Measurements from ENCODE around the gene SPRYD3. TPM values are rescaled to one million over a fixed set of nuclear protein-coding genes. Genes with fewer than 3 reads are reported as not detected.

The SPRYD3 gene
- total RNA-seq, 4 donors from 2014 or later: 10.1 to 27.0 (median 21.9) TPM

- in situ Hi-C loops (cut with MboI; ENCODE audit: low pct_ligation_motif_present in 1 of 4, low pct_unique_long_range_greater_than_20kb in 1 of 4, low sequenced_read_pairs in 3 of 4): no loop called here
- no peak overlapping the region for H3K4me3 ChIP-seq
- H3K27me3 ChIP-seq: no peaks in the 10 kb centered on the region
- DNase-seq: no peak
- no peaks in the 10 kb centered on the region for H3K9me3 ChIP-seq
- H3K36me3 ChIP-seq: peaks cover 0 to 17% (median 0%) of the 10 kb centered on the region in 4 donors
- no peak overlapping the region for H3K27ac ChIP-seq
- H3K4me1 ChIP-seq: peaks cover 13 to 44% (median 29%) of the 10 kb centered on the region in 4 donors
- WGBS, 2 donors (ENCODE audit: low coverage in 1 of 2): 87 to 99% methylated on average over 3 to 8 of the region's 8 CpGs
- no peak for TF ChIP-seq CTCF (IDR thresholded peaks at IDR 0.05)
- no peak for TF ChIP-seq POLR2AphosphoS5 (IDR thresholded peaks at IDR 0.05)
- TF ChIP-seq EP300 (IDR thresholded peaks at IDR 0.05; ENCODE audit: low read depth): no peak
- no peak for TF ChIP-seq POLR2A (IDR thresholded peaks at IDR 0.05)
- intact Hi-C loops (cut with DNase I; ENCODE audit: low total_unique reads): no loop called here
Measured at GRCh38 chr12:53077030-53077429, 2.2 kb downstream of the SPRYD3 start.

GRCh38 chr12:53076461-53076860 lies 2.7 kb downstream of the SPRYD3 start:
- intact Hi-C loops (cut with DNase I; ENCODE audit: low total_unique reads) (no loop called here), in situ Hi-C loops (cut with MboI; ENCODE audit: low pct_ligation_motif_present in 1 of 4, low pct_unique_long_range_greater_than_20kb in 1 of 4, low sequenced_read_pairs in 3 of 4) (no loop called here)
- Histone ChIP-seq H3K27ac (no peak overlapping the region), H3K4me1 (peaks cover 13 to 49% (median 35%) of the 10 kb centered on the region in 4 donors), H3K36me3 (peaks cover 0 to 17% (median 0%) of the 10 kb centered on the region in 4 donors), H3K4me3 (no peak overlapping the region), H3K9me3 (no peaks in the 10 kb centered on the region), H3K27me3 (no peaks in the 10 kb centered on the region)
- 89% methylated on average over 3 of the region's 3 CpGs; no CpG with 5 or more reads in 1 of the 2 donors for WGBS, 2 donors (ENCODE audit: low coverage in 1 of 2)
- DNase-seq: no peak
- TF ChIP-seq POLR2AphosphoS5 (IDR thresholded peaks at IDR 0.05) (no peak), EP300 (IDR thresholded peaks at IDR 0.05; ENCODE audit: low read depth) (no peak), POLR2A (IDR thresholded peaks at IDR 0.05) (no peak), CTCF (IDR thresholded peaks at IDR 0.05) (no peak)

- peaks cover 0 to 17% (median 0%) of the 10 kb centered on the region in 4 donors for H3K36me3 ChIP-seq
- in situ Hi-C loops (cut with MboI; ENCODE audit: low pct_ligation_motif_present in 1 of 4, low pct_unique_long_range_greater_than_20kb in 1 of 4, low sequenced_read_pairs in 3 of 4): loop anchor here in 2 of 4 donors (25.0 kb wide), 2 partner anchors 112 to 212 kb away; partner anchors contain the start of genes CSAD (in 1 of the 2), MYG1 (in 1 of the 2), PFDN5 (in 1 of the 2) and ZNF740 (in 1 of the 2)
- H3K4me3 ChIP-seq: no peak overlapping the region
- DNase-seq: no peak
- H3K27ac ChIP-seq: peak overlapping the region in 1 of 4 donors; percentile 65
- peaks cover 13 to 58% (median 35%) of the 10 kb centered on the region in 4 donors for H3K4me1 ChIP-seq
- H3K9me3 ChIP-seq: no peaks in the 10 kb centered on the region
- intact Hi-C loops (cut with DNase I; ENCODE audit: low total_unique reads): no loop called here
- 91% methylated on average over 3 of the region's 3 CpGs; no CpG with 5 or more reads in 1 of the 2 donors for WGBS, 2 donors (ENCODE audit: low coverage in 1 of 2)
- TF ChIP-seq POLR2AphosphoS5 (IDR thresholded peaks at IDR 0.05) (no peak), POLR2A (IDR thresholded peaks at IDR 0.05) (no peak), CTCF (IDR thresholded peaks at IDR 0.05) (no peak), EP300 (IDR thresholded peaks at IDR 0.05; ENCODE audit: low read depth) (no peak)
- no peaks in the 10 kb centered on the region for H3K27me3 ChIP-seq
Measured at GRCh38 chr12:53074999-53075370, 4.2 kb downstream of the SPRYD3 start.

- no peak for DNase-seq
- intact Hi-C loops (cut with DNase I; ENCODE audit: low total_unique reads) (no loop called here), in situ Hi-C loops (cut with MboI; ENCODE audit: low pct_ligation_motif_present in 1 of 4, low pct_unique_long_range_greater_than_20kb in 1 of 4, low sequenced_read_pairs in 3 of 4) (loop anchor here in 2 of 4 donors (25.0 kb wide), 2 partner anchors 113 to 213 kb away; partner anchors contain the start of genes CSAD (in 1 of the 2), MYG1 (in 1 of the 2), PFDN5 (in 1 of the 2) and ZNF740 (in 1 of the 2))
- 91 to 95% methylated on average over 3 to 11 of the region's 11 CpGs for WGBS, 2 donors (ENCODE audit: low coverage in 1 of 2)
- TF ChIP-seq EP300 (IDR thresholded peaks at IDR 0.05; ENCODE audit: low read depth): no peak
- no peak for TF ChIP-seq POLR2AphosphoS5 (IDR thresholded peaks at IDR 0.05)
- TF ChIP-seq CTCF (IDR thresholded peaks at IDR 0.05): no peak
- no peak for TF ChIP-seq POLR2A (IDR thresholded peaks at IDR 0.05)
- H3K9me3 ChIP-seq: no peaks in the 10 kb centered on the region
- peaks cover 10 to 54% (median 34%) of the 10 kb centered on the region in 4 donors for H3K4me1 ChIP-seq
- no peaks in the 10 kb centered on the region for H3K27me3 ChIP-seq
- no peak overlapping the region for H3K4me3 ChIP-seq
- peaks cover 0 to 17% (median 0%) of the 10 kb centered on the region in 4 donors for H3K36me3 ChIP-seq
- peak overlapping the region in 3 of 4 donors; percentile 30 to 65 (median 39) for H3K27ac ChIP-seq
Measured at GRCh38 chr12:53074283-53074998, 4.7 kb downstream of the SPRYD3 start.

Measured in transverse colon (tissue), 4 donors.